Left ventricle myocardium inferior (tissue), 1 donor: ENCODE results near the gene NTRK3. TPM values are rescaled to one million over a fixed set of nuclear protein-coding genes. Genes with fewer than 3 reads are reported as not detected.

Source experiments
- DNase-seq: peaks from one replicate; pipeline ENCODE4 v3.0.0-alpha.2; 2020
- H3K27ac ChIP-seq: fragments of 200-600 bp; replicated peaks from 2 replicates; pipeline ENCODE4 v1.8.0; 2021
- H3K27me3 ChIP-seq: fragments of 200-600 bp; 2 replicates; pipeline ENCODE4 v1.8.0; 2021; ENCODE audit warnings: low read depth
- H3K36me3 ChIP-seq: fragments of 200-600 bp; 2 replicates; pipeline ENCODE4 v1.8.0; 2021
- H3K4me1 ChIP-seq: fragments of 200-600 bp; 2 replicates; pipeline ENCODE4 v1.8.0; 2021
- H3K4me3 ChIP-seq: fragments of 200-600 bp; 2 replicates; pipeline ENCODE4 v1.8.0; 2021; ENCODE audit warnings: mild to moderate bottlenecking, moderate library complexity
- H3K9me3 ChIP-seq: fragments of 200-600 bp; replicated peaks from 2 replicates; pipeline ENCODE4 v1.8.0; 2021
- intact Hi-C: fragments of 100-400 bp; cut with micrococcal nuclease; formaldehyde crosslinking; loops from one replicate; pipeline ENCODE4 v1.11.0; 2022
- total RNA-seq: library from RNA; stranded (reverse); fragmentation: NEBNext Ultra II Directional; extraction: Animal tissue kit (Norgen Biotek cat#: 25700); gene quantifications from one replicate; pipeline ENCODE4 v1.2.1, GENCODE V29; 2021
- TF ChIP-seq, protein P1 (sequence below): fragments of 200-600 bp; IDR thresholded peaks from 2 replicates; pipeline ENCODE4 v1.8.0; 2021; ENCODE audit warnings: antibody characterized with exemption, mild to moderate bottlenecking, borderline replicate concordance
- donor health status: DM: no; HTN: yes; CAD: no; lungs with severe emphysema.

Gene NTRK3
- total RNA-seq, 1 donor from 2014 or later = 1.6 TPM

DNA sequence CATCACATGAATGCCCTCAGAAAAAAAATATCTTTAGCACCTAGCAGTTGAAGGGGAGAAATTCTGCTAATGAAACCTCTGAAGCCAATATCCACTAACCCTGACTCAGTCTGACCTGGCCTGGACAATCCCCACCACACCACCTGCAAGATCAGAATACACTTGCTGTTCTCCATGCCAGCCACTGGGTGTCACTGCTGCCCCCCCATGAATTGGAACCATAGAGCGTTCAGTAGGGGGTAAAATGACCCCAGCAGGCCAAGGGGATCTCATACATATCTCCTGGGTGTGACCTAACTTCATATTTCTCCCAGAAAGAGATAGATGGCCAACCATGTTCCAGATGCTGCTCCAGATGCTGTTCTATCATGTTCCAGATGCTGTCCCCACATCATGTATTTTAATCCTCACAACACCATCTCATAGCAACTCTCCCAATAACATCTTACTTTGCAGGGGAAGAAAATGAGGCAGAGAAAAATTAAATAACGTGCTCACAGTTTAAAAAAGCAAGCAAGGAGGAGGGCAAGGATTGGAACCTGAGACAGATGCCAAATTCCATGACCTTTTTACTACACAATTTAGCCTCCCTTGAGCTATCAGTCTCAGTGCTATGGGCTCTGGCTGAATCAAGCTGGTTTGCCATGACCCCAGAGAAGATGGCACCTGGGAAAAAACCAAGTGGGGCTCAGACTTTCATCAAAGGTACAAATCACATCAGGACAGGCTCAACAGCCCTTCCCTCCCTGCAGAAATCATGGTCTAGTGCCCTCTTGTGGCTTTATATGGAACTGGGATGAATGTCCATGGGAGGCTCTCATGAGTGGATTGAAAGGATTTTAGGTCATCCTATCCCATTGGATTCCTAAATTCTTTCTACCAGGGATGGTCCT is 12.4 kb downstream of the NTRK3 start:
- Histone ChIP-seq H3K9me3 (no peaks in the 10 kb centered on the region), H3K27me3 (peaks cover 5% of the 10 kb centered on the region), H3K4me1 (peaks cover 26% of the 10 kb centered on the region), H3K36me3 (no peaks in the 10 kb centered on the region), H3K27ac (no peak overlapping the region), H3K4me3 (no peak overlapping the region)
- intact Hi-C loops = no loop called here
- DNase-seq = no peak
- TF ChIP-seq, protein P1, sequence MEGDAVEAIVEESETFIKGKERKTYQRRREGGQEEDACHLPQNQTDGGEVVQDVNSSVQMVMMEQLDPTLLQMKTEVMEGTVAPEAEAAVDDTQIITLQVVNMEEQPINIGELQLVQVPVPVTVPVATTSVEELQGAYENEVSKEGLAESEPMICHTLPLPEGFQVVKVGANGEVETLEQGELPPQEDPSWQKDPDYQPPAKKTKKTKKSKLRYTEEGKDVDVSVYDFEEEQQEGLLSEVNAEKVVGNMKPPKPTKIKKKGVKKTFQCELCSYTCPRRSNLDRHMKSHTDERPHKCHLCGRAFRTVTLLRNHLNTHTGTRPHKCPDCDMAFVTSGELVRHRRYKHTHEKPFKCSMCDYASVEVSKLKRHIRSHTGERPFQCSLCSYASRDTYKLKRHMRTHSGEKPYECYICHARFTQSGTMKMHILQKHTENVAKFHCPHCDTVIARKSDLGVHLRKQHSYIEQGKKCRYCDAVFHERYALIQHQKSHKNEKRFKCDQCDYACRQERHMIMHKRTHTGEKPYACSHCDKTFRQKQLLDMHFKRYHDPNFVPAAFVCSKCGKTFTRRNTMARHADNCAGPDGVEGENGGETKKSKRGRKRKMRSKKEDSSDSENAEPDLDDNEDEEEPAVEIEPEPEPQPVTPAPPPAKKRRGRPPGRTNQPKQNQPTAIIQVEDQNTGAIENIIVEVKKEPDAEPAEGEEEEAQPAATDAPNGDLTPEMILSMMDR = peak; percentile 61

DNA sequence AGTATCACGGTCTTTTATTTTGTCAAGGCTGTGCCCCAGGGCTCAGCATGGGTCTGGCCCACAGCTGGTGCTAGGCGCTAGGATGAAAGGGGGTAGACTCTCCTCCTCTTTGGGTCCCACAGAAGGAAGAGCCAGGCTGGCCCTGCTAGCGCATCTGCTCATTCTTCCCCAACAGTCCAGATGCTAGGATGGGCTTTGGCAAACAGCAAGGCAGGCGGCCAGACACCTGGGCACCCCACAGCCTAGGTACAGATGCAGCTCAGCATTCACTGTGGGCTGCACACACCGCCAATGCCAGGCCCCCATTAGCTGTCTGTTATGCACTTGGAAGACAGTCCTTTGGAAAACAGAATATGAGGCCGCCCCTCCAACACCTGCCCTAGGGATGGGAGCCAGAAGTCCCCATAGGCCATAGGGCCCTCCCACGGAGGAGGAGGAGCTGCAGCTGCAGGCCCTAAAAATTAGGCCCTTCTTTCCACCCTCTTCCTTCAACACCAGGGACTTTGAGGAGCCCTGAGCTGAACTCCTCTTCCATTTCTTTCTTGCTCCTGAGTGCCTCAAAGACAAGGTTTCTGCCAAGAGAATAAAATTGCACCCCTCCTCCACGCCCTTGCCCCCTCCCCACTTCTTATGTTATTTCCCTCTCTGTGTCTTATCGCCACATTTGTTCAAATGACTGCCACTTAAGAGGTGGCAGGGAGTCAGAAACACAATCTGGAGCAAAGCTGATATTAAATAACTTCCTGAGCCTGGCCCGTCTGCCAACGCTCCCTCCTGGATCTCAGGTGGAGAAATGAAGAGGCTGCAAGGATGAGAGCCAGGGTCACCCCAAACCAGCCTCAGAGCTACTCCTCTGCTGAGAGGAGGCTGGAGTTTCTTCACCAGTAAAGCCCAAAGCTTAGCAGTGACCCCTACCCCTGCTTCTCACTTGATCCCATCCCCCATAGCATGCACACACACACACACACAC is 13.7 kb downstream of the NTRK3 start:
- H3K4me1 ChIP-seq = peaks cover 13% of the 10 kb centered on the region
- H3K4me3 ChIP-seq = no peak overlapping the region
- no peak for DNase-seq
- no peaks in the 10 kb centered on the region for H3K36me3 ChIP-seq
- intact Hi-C loops = no loop called here
- peaks cover 2% of the 10 kb centered on the region for H3K27me3 ChIP-seq
- H3K9me3 ChIP-seq = no peaks in the 10 kb centered on the region
- no peak overlapping the region for H3K27ac ChIP-seq
- TF ChIP-seq, protein P1 = no peak

- intact Hi-C loops = no loop called here
These were observed 15.1 kb downstream of the NTRK3 start for GRCh38 chr15:88241461-88241860.

DNA sequence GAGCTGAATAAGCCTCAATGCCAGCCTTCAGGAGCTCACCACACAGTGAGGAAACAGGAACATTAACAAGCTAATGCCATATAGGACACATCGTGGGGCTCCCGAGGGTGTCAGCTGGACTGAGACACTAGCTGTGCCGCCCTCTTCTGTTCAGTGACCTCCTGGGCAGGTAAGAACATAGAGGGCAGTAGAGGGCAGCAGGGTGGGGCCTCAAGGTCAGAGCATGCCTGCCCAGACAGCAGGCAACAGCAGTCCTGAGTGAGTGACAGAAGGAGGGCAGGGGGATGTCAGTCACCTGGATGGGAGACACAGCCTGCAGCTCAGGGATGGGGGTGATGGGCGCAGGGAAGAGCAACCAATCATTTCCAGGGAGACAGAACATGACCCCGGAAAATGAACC is 15.5 kb downstream of the NTRK3 start:
- TF ChIP-seq, protein P1 = no peak

More at GRCh38 chr15:88241461-88241860, 15.1 kb downstream of the NTRK3 start:
- Histone ChIP-seq H3K27ac (no peak overlapping the region), H3K4me3 (no peak overlapping the region), H3K9me3 (no peaks in the 10 kb centered on the region), H3K4me1 (peaks cover 4% of the 10 kb centered on the region), H3K27me3 (peaks cover 5% of the 10 kb centered on the region), H3K36me3 (no peaks in the 10 kb centered on the region)
- no peak for DNase-seq
- TF ChIP-seq, protein P1 = no peak

DNA sequence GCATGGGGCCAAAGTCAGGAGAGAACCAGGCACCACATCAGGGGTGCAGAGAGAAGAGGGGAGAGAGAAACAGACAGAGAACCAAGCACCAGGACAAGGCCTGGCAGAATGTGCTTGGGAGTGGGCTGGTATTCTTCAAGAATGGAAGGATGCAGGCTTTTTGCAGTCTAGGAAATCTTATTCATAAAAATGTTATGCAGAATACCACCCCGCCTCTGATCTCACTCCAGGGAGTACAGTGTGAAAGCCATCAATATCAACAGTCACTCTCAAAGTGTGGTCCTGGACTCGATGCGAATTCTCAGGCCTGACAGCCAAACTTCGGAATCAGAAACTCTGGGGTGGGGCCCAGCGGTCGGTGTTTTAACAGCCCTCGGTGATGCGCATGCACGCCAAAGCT is 16.9 kb downstream of the NTRK3 start:
- TF ChIP-seq, protein P1 = no peak
- no peak for DNase-seq
- no peaks in the 10 kb centered on the region for H3K9me3 ChIP-seq
- no peaks in the 10 kb centered on the region for H3K36me3 ChIP-seq
- H3K4me3 ChIP-seq = no peak overlapping the region
- H3K27me3 ChIP-seq = peaks cover 5% of the 10 kb centered on the region
- no peaks in the 10 kb centered on the region for H3K4me1 ChIP-seq
- H3K27ac ChIP-seq = no peak overlapping the region
- intact Hi-C loops = no loop called here

More for the DNA sequence above, 15.5 kb downstream of the NTRK3 start:
- Histone ChIP-seq H3K36me3 (no peaks in the 10 kb centered on the region), H3K27ac (no peak overlapping the region), H3K4me3 (no peak overlapping the region), H3K9me3 (no peaks in the 10 kb centered on the region), H3K27me3 (peaks cover 5% of the 10 kb centered on the region), H3K4me1 (peaks cover under 1% of the 10 kb centered on the region)
- intact Hi-C loops = no loop called here
- DNase-seq = no peak
